Type B pancreatic cell (in vitro differentiated cells): ENCODE results near the gene DAPK1. TPM values are rescaled to one million over a fixed set of nuclear protein-coding genes. Genes with fewer than 3 reads are reported as not detected.
A peak's percentile ranks its signal among the peaks of the same experiment; 100 is the strongest.

Experiments
- DNase-seq: peaks from one replicate; pipeline ENCODE4 v3.0.0; 2021; ENCODE audit warnings: mixed read lengths; ENCODE audit not compliant: unreplicated experiment; ENCODE audit errors: extremely low spot score
- H3K27ac Mint-ChIP-seq: 2 replicates; pipeline ENCODE4 v1.8.0; 2021; ENCODE audit warnings: mild to moderate bottlenecking, mixed read lengths
- H3K27me3 Mint-ChIP-seq: 2 replicates; pipeline ENCODE4 v1.8.0; 2021; ENCODE audit warnings: mixed read lengths
- H3K36me3 Mint-ChIP-seq: 2 replicates; pipeline ENCODE4 v1.8.0; 2021; ENCODE audit warnings: mixed read lengths
- H3K4me1 Mint-ChIP-seq: one replicate; pipeline ENCODE4 v1.8.0; 2021; ENCODE audit warnings: mixed read lengths; ENCODE audit not compliant: unreplicated experiment
- H3K4me3 Mint-ChIP-seq: 2 replicates; pipeline ENCODE4 v1.8.0; 2021; ENCODE audit warnings: mild to moderate bottlenecking, mixed read lengths
- H3K9me3 Mint-ChIP-seq: 2 replicates; pipeline ENCODE4 v1.8.0; 2021; ENCODE audit warnings: mixed read lengths
- CTCF ChIP-seq: fragments of 200-600 bp; sonication (generic); conservative IDR thresholded peaks from 2 replicates; pipeline ENCODE4 v1.5.0; 2021; ENCODE audit warnings: antibody characterized with exemption, mild to moderate bottlenecking
- total RNA-seq: library from RNA; stranded (reverse); gene quantifications from 2 replicates; pipeline ENCODE4 v1.2.1, GENCODE V29; 2021; ENCODE audit warnings: low replicate concordance

Gene DAPK1
- total RNA-seq, 1 donor from 2014 or later, result 160 TPM

- no peaks in the 10 kb centered on the region for H3K27me3 Mint-ChIP-seq
- no peak for TF ChIP-seq CTCF
- peak overlapping the region; percentile 1 for H3K27ac Mint-ChIP-seq
- H3K36me3 Mint-ChIP-seq, result peaks cover 59% of the 10 kb centered on the region
- peaks cover 38% of the 10 kb centered on the region for H3K4me1 Mint-ChIP-seq
- no peak overlapping the region for H3K4me3 Mint-ChIP-seq
- no peak for DNase-seq
- peaks cover 2% of the 10 kb centered on the region for H3K9me3 Mint-ChIP-seq
Observed at GRCh38 chr9:87612536-87612935, 114.9 kb downstream of the DAPK1 start.

GRCh38 chr9:87613265-87614111, 115.8 kb downstream of the DAPK1 start:
- Mint-ChIP-seq H3K4me3 (peak overlapping the region; percentile 25), H3K27ac (peak overlapping the region; percentile 30), H3K27me3 (no peaks in the 10 kb centered on the region), H3K4me1 (peaks cover 38% of the 10 kb centered on the region), H3K36me3 (peaks cover 58% of the 10 kb centered on the region), H3K9me3 (peaks cover 8% of the 10 kb centered on the region)
- no peak for DNase-seq
- TF ChIP-seq CTCF, result no peak

- no peak for DNase-seq
- H3K36me3 Mint-ChIP-seq, result peaks cover 59% of the 10 kb centered on the region
- no peaks in the 10 kb centered on the region for H3K27me3 Mint-ChIP-seq
- peak overlapping the region; percentile 4 for H3K27ac Mint-ChIP-seq
- H3K4me1 Mint-ChIP-seq, result peaks cover 40% of the 10 kb centered on the region
- H3K9me3 Mint-ChIP-seq, result peaks cover 8% of the 10 kb centered on the region
- H3K4me3 Mint-ChIP-seq, result no peak overlapping the region
- TF ChIP-seq CTCF, result no peak
Observed at GRCh38 chr9:87614397-87614796, 116.7 kb downstream of the DAPK1 start.

- Mint-ChIP-seq H3K36me3 (peaks cover 56% of the 10 kb centered on the region), H3K27me3 (no peaks in the 10 kb centered on the region)
Observed at GRCh38 chr9:87615136-87615535, 117.5 kb downstream of the DAPK1 start.

GRCh38 chr9:87615547-87616148, 118.0 kb downstream of the DAPK1 start:
- Mint-ChIP-seq H3K36me3 (peaks cover 56% of the 10 kb centered on the region), H3K27me3 (no peaks in the 10 kb centered on the region), H3K27ac (peak overlapping the region; percentile 51), H3K9me3 (peaks cover 8% of the 10 kb centered on the region), H3K4me3 (no peak overlapping the region), H3K4me1 (peaks cover 43% of the 10 kb centered on the region)
- TF ChIP-seq CTCF, result no peak
- no peak for DNase-seq

More at GRCh38 chr9:87615136-87615535, 117.5 kb downstream of the DAPK1 start:
- H3K4me1 Mint-ChIP-seq, result peaks cover 43% of the 10 kb centered on the region
- DNase-seq, result no peak
- TF ChIP-seq CTCF, result no peak
- peak overlapping the region; percentile 4 for H3K27ac Mint-ChIP-seq
- H3K4me3 Mint-ChIP-seq, result no peak overlapping the region
- peaks cover 8% of the 10 kb centered on the region for H3K9me3 Mint-ChIP-seq
